OCI-LY7 (cell line): ENCODE results near the gene TXNL4B. TPM values are rescaled to one million over a fixed set of nuclear protein-coding genes. Genes with fewer than 3 reads are reported as not detected.

Experiments used
- BruUV-seq: library from RNA; stranded (reverse); fragments of 400-500 nt; replicated peaks from 2 replicates; lab custom pipeline; 2021; lab: Mats Ljungman, UMichigan
- CTCF ChIA-PET: fragments of 300-600 bp; sonication (Branson Sonifier 250); formaldehyde crosslinking; loops from one replicate; lab custom pipeline; 2022; ENCODE audit warnings: antibody characterized with exemption; ENCODE audit not compliant: unreplicated experiment; lab: Charles Lee
- POLR2A ChIA-PET: fragments of 300-600 bp; sonication (Branson Sonifier 250); formaldehyde crosslinking; loops from one replicate; lab custom pipeline; 2022; ENCODE audit warnings: antibody characterized with exemption; lab: Charles Lee
- DNase-seq: peaks from one replicate; pipeline ENCODE4 v3.0.0-alpha.2; 2015; ENCODE audit warnings: low spot score
- H2AFZ ChIP-seq: fragments of 200-600 bp; sonication (generic), shearing (Covaris generic); 2 replicates; pipeline ENCODE4 v1.6.1; 2014; ENCODE audit warnings: mild to moderate bottlenecking, antibody characterized with exemption, low read length, moderate library complexity
- H3K27ac ChIP-seq: fragments of 200-600 bp; sonication (generic); 2 replicates; pipeline ENCODE4 v1.5.1; 2014; ENCODE audit warnings: mixed run types, low read depth, mild to moderate bottlenecking, moderate library complexity, low read length, inconsistent platforms; ENCODE audit not compliant: poor library complexity, severe bottlenecking
- H3K36me3 ChIP-seq: fragments of 200-600 bp; sonication (generic); 2 replicates; pipeline ENCODE4 v1.6.1; 2014; ENCODE audit warnings: mild to moderate bottlenecking, antibody characterized with exemption, low read length, moderate library complexity, mixed read lengths; ENCODE audit not compliant: insufficient read depth
- H3K4me1 ChIP-seq: fragments of 200-600 bp; sonication (generic); 2 replicates; pipeline ENCODE4 v1.5.1; 2014; ENCODE audit warnings: mild to moderate bottlenecking, low read length; ENCODE audit not compliant: insufficient read depth, poor library complexity, severe bottlenecking
- H3K4me2 ChIP-seq: fragments of 200-600 bp; sonication (generic); 2 replicates; pipeline ENCODE4 v1.6.1; 2014; ENCODE audit warnings: mild to moderate bottlenecking, low read length
- H3K4me3 ChIP-seq: fragments of 200-600 bp; sonication (generic); 2 replicates; pipeline ENCODE4 v1.5.1; 2014; ENCODE audit warnings: mild to moderate bottlenecking, low read depth, low read length; ENCODE audit not compliant: poor library complexity, severe bottlenecking
- H3K79me2 ChIP-seq: fragments of 200-600 bp; sonication (generic); 2 replicates; pipeline ENCODE4 v1.6.1; 2016; ENCODE audit warnings: low read depth, mild to moderate bottlenecking, low read length, moderate library complexity, mixed read lengths; ENCODE audit not compliant: insufficient read depth
- H3K9me2 ChIP-seq: fragments of 200-600 bp; sonication (generic); 2 replicates; pipeline ENCODE4 v1.6.1; 2016; ENCODE audit warnings: mild to moderate bottlenecking, low read length, mixed read lengths; ENCODE audit not compliant: insufficient read depth
- H3K9me3 ChIP-seq: fragments of 200-600 bp; sonication (generic); 2 replicates; pipeline ENCODE4 v1.6.1; 2014; ENCODE audit warnings: mild to moderate bottlenecking, mixed run types, low read length, mixed read lengths
- H4K20me1 ChIP-seq: fragments of 200-600 bp; sonication (generic); 2 replicates; pipeline ENCODE4 v1.6.1; 2014; ENCODE audit warnings: mild to moderate bottlenecking, antibody characterized with exemption, low read length, moderate library complexity, mixed read lengths; ENCODE audit not compliant: insufficient read depth
- CTCF ChIP-seq: fragments of 200-600 bp; sonication (generic); conservative IDR thresholded peaks from 2 replicates; pipeline ENCODE4 v1.5.1; 2014; ENCODE audit warnings: mild to moderate bottlenecking, antibody characterized with exemption, low read length, moderate library complexity, mixed read lengths
- EZH2phosphoT487 ChIP-seq: fragments of 200-600 bp; sonication (generic); IDR thresholded peaks from 2 replicates; pipeline ENCODE4 v1.6.1; 2018; ENCODE audit warnings: low read depth, borderline replicate concordance, mild to moderate bottlenecking, mixed run types, antibody characterized with exemption, low read length, moderate library complexity, mixed read lengths
- intact Hi-C: fragments of 100-400 bp; cut with micrococcal nuclease; formaldehyde crosslinking; loops from one replicate; pipeline ENCODE4 v1.10.0; 2022; ENCODE audit not compliant: unreplicated experiment
- total RNA-seq, 2 experiments: library from RNA; depleted of rRNA in 1 of 2; stranded (reverse); fragments of >200 nt in 1 of 2; shearing (Covaris generic) in 1 of 2; gene quantifications; 2 replicates each; pipeline ENCODE4 v1.2.3, GENCODE V29; 2014 to 2022

The TXNL4B gene
- total RNA-seq, 2 experiments from 2014 or later = 7.9 to 14.5 TPM

GRCh38 chr16:72120026-72120425 lies 26.6 kb upstream of the TXNL4B start:
- no peaks in the 10 kb centered on the region for H4K20me1 ChIP-seq
- H3K4me1 ChIP-seq = no peaks in the 10 kb centered on the region
- no peak overlapping the region for H3K4me2 ChIP-seq
- CTCF ChIA-PET = no interaction called here
- DNase-seq = no peak
- no peaks in the 10 kb centered on the region for H3K36me3 ChIP-seq
- no peak overlapping the region for H3K4me3 ChIP-seq
- intact Hi-C loops = loop anchor here (10.0 kb wide), 1 partner anchor 285 kb away; no protein-coding TSS in a partner anchor
- BruUV-seq = no TSS peak
- POLR2A ChIA-PET = no interaction called here
- H3K9me3 ChIP-seq = no peaks in the 10 kb centered on the region
- no peak overlapping the region for H3K27ac ChIP-seq
- TF ChIP-seq CTCF = no peak
- TF ChIP-seq EZH2phosphoT487 = no peak
- H3K9me2 ChIP-seq = no peaks in the 10 kb centered on the region
- no peaks in the 10 kb centered on the region for H3K79me2 ChIP-seq
- no peak overlapping the region for H2AFZ ChIP-seq

- H3K79me2 ChIP-seq = no peaks in the 10 kb centered on the region
- no peaks in the 10 kb centered on the region for H3K4me1 ChIP-seq
- no peaks in the 10 kb centered on the region for H3K9me3 ChIP-seq
- no peak for DNase-seq
- no peak overlapping the region for H3K27ac ChIP-seq
- H3K4me3 ChIP-seq = no peak overlapping the region
- H3K36me3 ChIP-seq = peaks cover 54% of the 10 kb centered on the region
- no peak overlapping the region for H2AFZ ChIP-seq
- TF ChIP-seq EZH2phosphoT487 (no peak), CTCF (no peak)
- BruUV-seq = no TSS peak
- H3K4me2 ChIP-seq = no peak overlapping the region
- ChIA-PET POLR2A (no interaction called here), CTCF (no interaction called here)
- intact Hi-C loops = no loop called here
- no peaks in the 10 kb centered on the region for H4K20me1 ChIP-seq
- H3K9me2 ChIP-seq = no peaks in the 10 kb centered on the region
Measured at GRCh38 chr16:72113616-72113945, 20.2 kb upstream of the TXNL4B start.

GRCh38 chr16:72112906-72113615 lies 19.6 kb upstream of the TXNL4B start:
- no peak overlapping the region for H2AFZ ChIP-seq
- TF ChIP-seq EZH2phosphoT487 (no peak), CTCF (no peak)
- H4K20me1 ChIP-seq = no peaks in the 10 kb centered on the region
- H3K9me3 ChIP-seq = no peaks in the 10 kb centered on the region
- ChIA-PET CTCF (no interaction called here), POLR2A (no interaction called here)
- no peak overlapping the region for H3K4me3 ChIP-seq
- H3K4me2 ChIP-seq = no peak overlapping the region
- H3K4me1 ChIP-seq = no peaks in the 10 kb centered on the region
- BruUV-seq = no TSS peak
- intact Hi-C loops = no loop called here
- H3K36me3 ChIP-seq = peaks cover 60% of the 10 kb centered on the region
- no peak overlapping the region for H3K27ac ChIP-seq
- H3K79me2 ChIP-seq = no peaks in the 10 kb centered on the region
- H3K9me2 ChIP-seq = no peaks in the 10 kb centered on the region
- no peak for DNase-seq
